Effector memory CD4-positive, alpha-beta T cell (primary cell): ENCODE results near the gene IGSF1.
"Not testable (repeated sequence)": the region's sequence is repeated elsewhere in the genome, so short reads cannot be mapped to it uniquely, and the experiment has no call there.

Experiments
- DNase-seq, 3 donors: peaks; one replicate each; pipeline ENCODE4 v3.0.0-alpha.2; 2020
- H3K27ac ChIP-seq: 2 replicates; pipeline ENCODE4 v1.7.0; 2013; ENCODE audit warnings: mild to moderate bottlenecking, low read length, moderate library complexity; ENCODE audit not compliant: insufficient read depth, poor library complexity, severe bottlenecking
- H3K27me3 ChIP-seq: replicated peaks from 2 replicates; pipeline ENCODE4 v1.7.0; 2013; ENCODE audit warnings: mild to moderate bottlenecking, low read length; ENCODE audit not compliant: insufficient read depth, control insufficient read depth, poor library complexity, severe bottlenecking
- H3K36me3 ChIP-seq: 2 replicates; pipeline ENCODE4 v1.7.0; 2013; ENCODE audit warnings: mild to moderate bottlenecking, low read length, moderate library complexity; ENCODE audit not compliant: control insufficient read depth, insufficient read depth
- H3K4me1 ChIP-seq: 2 replicates; pipeline ENCODE4 v1.7.0; 2013; ENCODE audit warnings: low read length, mild to moderate bottlenecking; ENCODE audit not compliant: control insufficient read depth, insufficient read depth, poor library complexity, severe bottlenecking
- H3K4me3 ChIP-seq: 2 replicates; pipeline ENCODE4 v1.7.0; 2013; ENCODE audit warnings: low read length, low read depth, mild to moderate bottlenecking; ENCODE audit not compliant: insufficient read depth, poor library complexity, severe bottlenecking
- H3K9me3 ChIP-seq: 2 replicates; pipeline ENCODE4 v1.7.0; 2013; ENCODE audit warnings: mild to moderate bottlenecking, low read length, moderate library complexity; ENCODE audit not compliant: control insufficient read depth

IGSF1 gene

GRCh38 chrX:131250984-131251738 is 37.9 kb downstream of the IGSF1 start:
- H3K36me3 ChIP-seq, DNase-seq, H3K27ac ChIP-seq, H3K4me1 ChIP-seq, H3K4me3 ChIP-seq, H3K27me3 ChIP-seq, H3K9me3 ChIP-seq: not testable (repeated sequence)

GRCh38 chrX:131239057-131239456 is 50.0 kb downstream of the IGSF1 start:
- Histone ChIP-seq H3K9me3 (no peaks in the 10 kb centered on the region), H3K36me3 (no peaks in the 10 kb centered on the region), H3K27ac (no peak overlapping the region), H3K27me3 (no peaks in the 10 kb centered on the region), H3K4me3 (no peak overlapping the region), H3K4me1 (no peaks in the 10 kb centered on the region)
- DNase-seq: no peak

GRCh38 chrX:131237363-131237762 is 51.7 kb downstream of the IGSF1 start:
- DNase-seq: no peak
- H3K4me1 ChIP-seq: no peaks in the 10 kb centered on the region

GRCh38 chrX:131235768-131236545 is 53.1 kb downstream of the IGSF1 start:
- Histone ChIP-seq H3K9me3 (no peaks in the 10 kb centered on the region), H3K4me3 (no peak overlapping the region), H3K36me3 (no peaks in the 10 kb centered on the region), H3K27ac (no peak overlapping the region), H3K27me3 (no peaks in the 10 kb centered on the region), H3K4me1 (no peaks in the 10 kb centered on the region)
- no peak for DNase-seq

More at GRCh38 chrX:131237363-131237762, 51.7 kb downstream of the IGSF1 start:
- Histone ChIP-seq H3K4me3 (no peak overlapping the region), H3K9me3 (no peaks in the 10 kb centered on the region), H3K36me3 (no peaks in the 10 kb centered on the region), H3K27ac (no peak overlapping the region), H3K27me3 (no peaks in the 10 kb centered on the region)

- Histone ChIP-seq H3K36me3 (no peaks in the 10 kb centered on the region), H3K27ac (no peak overlapping the region), H3K4me3 (no peak overlapping the region), H3K27me3 (no peaks in the 10 kb centered on the region), H3K4me1 (no peaks in the 10 kb centered on the region), H3K9me3 (no peaks in the 10 kb centered on the region)
- DNase-seq: no peak
Observed at GRCh38 chrX:131227608-131228007, 61.5 kb downstream of the IGSF1 start.

GRCh38 chrX:131226591-131226990 is 62.5 kb downstream of the IGSF1 start:
- no peaks in the 10 kb centered on the region for H3K36me3 ChIP-seq
- no peak overlapping the region for H3K4me3 ChIP-seq
- DNase-seq: no peak
- H3K4me1 ChIP-seq: no peaks in the 10 kb centered on the region
- H3K27ac ChIP-seq: no peak overlapping the region
- no peaks in the 10 kb centered on the region for H3K9me3 ChIP-seq
- H3K27me3 ChIP-seq: no peaks in the 10 kb centered on the region

- H3K36me3 ChIP-seq: no peaks in the 10 kb centered on the region
- no peaks in the 10 kb centered on the region for H3K9me3 ChIP-seq
- H3K27me3 ChIP-seq: no peaks in the 10 kb centered on the region
- H3K27ac ChIP-seq: no peak overlapping the region
- DNase-seq: no peak
- H3K4me3 ChIP-seq: no peak overlapping the region
- no peaks in the 10 kb centered on the region for H3K4me1 ChIP-seq
Observed at GRCh38 chrX:131225078-131225477, 64.0 kb downstream of the IGSF1 start.
